OCI-LY1 (cell line): ENCODE results near the gene C13orf42.

Source experiments
- CTCF ChIP-seq: fragments of 200-600 bp; sonication (generic), shearing (Covaris generic); IDR thresholded peaks from 2 replicates; pipeline ENCODE4 v1.5.1; 2017; ENCODE audit warnings: mild to moderate bottlenecking, antibody characterized with exemption, low read length, moderate library complexity, mixed read lengths
- EZH2 ChIP-seq: fragments of 200-600 bp; sonication (generic), shearing (Covaris generic); IDR thresholded peaks from 2 replicates; pipeline ENCODE4 v1.8.0; 2017; ENCODE audit warnings: borderline replicate concordance, mixed run types, mild to moderate bottlenecking, antibody characterized with exemption, low read length, moderate library complexity, mixed read lengths

GRCh38 chr13:51047434-51048165 lies 63.5 kb downstream of the C13orf42 start:
- TF ChIP-seq CTCF (peak; percentile 31; the same call in 1 of the 2 replicates), EZH2 (no peak)
